Midbrain (tissue), 1 donor: ENCODE measurements around the gene MAMDC2.

Experiments
- DNase-seq: peaks from one replicate; lab custom pipeline; 2025; lab: John Stamatoyannopoulos, UW

The MAMDC2 gene

GRCh38 chr9:70107558-70107957 lies 63.9 kb downstream of the MAMDC2 start:
- DNase-seq: no peak

GRCh38 chr9:70108181-70108580 lies 64.5 kb downstream of the MAMDC2 start:
- DNase-seq: no peak

GRCh38 chr9:70110194-70111041 lies 66.8 kb downstream of the MAMDC2 start:
- DNase-seq: no peak

- DNase-seq: peak; percentile 61
Observed at GRCh38 chr9:70111042-70111602, 67.5 kb downstream of the MAMDC2 start.

- DNase-seq: no peak
Observed at GRCh38 chr9:70111641-70112236, 68.1 kb downstream of the MAMDC2 start.

GRCh38 chr9:70112981-70113380 lies 69.3 kb downstream of the MAMDC2 start:
- DNase-seq: no peak

GRCh38 chr9:70113403-70114022 lies 69.9 kb downstream of the MAMDC2 start:
- DNase-seq: peak; percentile 2

GRCh38 chr9:70114898-70115297 lies 71.2 kb downstream of the MAMDC2 start:
- no peak for DNase-seq

- DNase-seq: no peak
Observed at GRCh38 chr9:70117835-70118319, 74.2 kb downstream of the MAMDC2 start.

GRCh38 chr9:70119786-70120185 lies 76.1 kb downstream of the MAMDC2 start:
- no peak for DNase-seq

GRCh38 chr9:70120834-70121510 lies 77.3 kb downstream of the MAMDC2 start:
- no peak for DNase-seq

- DNase-seq: no peak
Observed at GRCh38 chr9:70121818-70122436, 78.3 kb downstream of the MAMDC2 start.

- DNase-seq: no peak
Observed at GRCh38 chr9:70123695-70124094, 80.0 kb downstream of the MAMDC2 start.

- DNase-seq: no peak
Observed at GRCh38 chr9:70125621-70126263, 82.1 kb downstream of the MAMDC2 start.

GRCh38 chr9:70127036-70127435 lies 83.4 kb downstream of the MAMDC2 start:
- no peak for DNase-seq

GRCh38 chr9:70127540-70128416 lies 84.1 kb downstream of the MAMDC2 start:
- DNase-seq: no peak

GRCh38 chr9:70130266-70130665 lies 86.6 kb downstream of the MAMDC2 start:
- DNase-seq: no peak

GRCh38 chr9:70131296-70131695 lies 87.6 kb downstream of the MAMDC2 start:
- no peak for DNase-seq

- no peak for DNase-seq
Observed at GRCh38 chr9:70133253-70134208, 89.9 kb downstream of the MAMDC2 start.
